SU-DHL-6 (cell line): ENCODE results near the gene CDH23.

Source experiments
- H2AFZ ChIP-seq: fragments of 200-600 bp; sonication (generic); 2 replicates; pipeline ENCODE4 v1.6.1; 2014; ENCODE audit warnings: low read depth, mild to moderate bottlenecking, moderate library complexity, mixed read lengths, antibody characterized with exemption, low read length; ENCODE audit not compliant: severe bottlenecking
- H3F3A ChIP-seq: fragments of 200-600 bp; shearing (Covaris generic); 2 replicates; pipeline ENCODE4 v1.6.0; 2016; ENCODE audit warnings: antibody characterized with exemption, mild to moderate bottlenecking; ENCODE audit not compliant: insufficient read depth
- H3K27ac ChIP-seq: fragments of 200-600 bp; sonication (generic); 2 replicates; pipeline ENCODE4 v1.5.1; 2016; ENCODE audit warnings: low read depth, mild to moderate bottlenecking, low read length, moderate library complexity, mixed read lengths
- H3K27me3 ChIP-seq: fragments of 200-600 bp; sonication (generic), shearing (Covaris generic); 2 replicates; pipeline ENCODE4 v1.6.0; 2014; ENCODE audit warnings: mild to moderate bottlenecking, low read length
- H3K36me3 ChIP-seq: fragments of 200-600 bp; sonication (generic); 2 replicates; pipeline ENCODE4 v1.6.1; 2014; ENCODE audit warnings: mild to moderate bottlenecking, low read length, mixed read lengths
- H3K4me2 ChIP-seq: fragments of 300-600, 200-600 bp; shearing (Covaris generic), sonication (generic); 2 replicates; pipeline ENCODE4 v1.6.0; 2014; ENCODE audit warnings: low read length, low read depth, mild to moderate bottlenecking; ENCODE audit not compliant: poor library complexity, severe bottlenecking
- H3K4me3 ChIP-seq: fragments of 200-600 bp; sonication (generic); 2 replicates; pipeline ENCODE4 v1.5.1; 2014; ENCODE audit warnings: antibody characterized with exemption, low read length, mild to moderate bottlenecking, mixed read lengths; ENCODE audit not compliant: insufficient read depth, poor library complexity, severe bottlenecking
- H3K79me2 ChIP-seq: fragments of 200-600 bp; sonication (generic); 2 replicates; pipeline ENCODE4 v1.6.1; 2014; ENCODE audit warnings: mild to moderate bottlenecking, low read length, moderate library complexity; ENCODE audit not compliant: insufficient read depth
- H3K9ac ChIP-seq: fragments of 200-600 bp; sonication (generic); 2 replicates; pipeline ENCODE4 v1.7.0; 2014; ENCODE audit warnings: mild to moderate bottlenecking, low read length
- H3K9me2 ChIP-seq: fragments of 200-600 bp; sonication (generic); replicated peaks from 2 replicates; pipeline ENCODE4 v1.6.1; 2014; ENCODE audit warnings: low read length; ENCODE audit not compliant: insufficient read depth
- H3K9me3 ChIP-seq: fragments of 200-600 bp; sonication (generic); 2 replicates; pipeline ENCODE4 v1.6.1; 2014; ENCODE audit warnings: low read length, mixed read lengths; ENCODE audit not compliant: insufficient read depth
- H4K20me1 ChIP-seq: fragments of 200-600 bp; sonication (generic); 2 replicates; pipeline ENCODE4 v1.6.1; 2014; ENCODE audit warnings: low read depth, mild to moderate bottlenecking, antibody characterized with exemption, low read length, moderate library complexity, mixed read lengths
- CTCF ChIP-seq: fragments of 200-600 bp; sonication (generic); IDR thresholded peaks from one replicate; pipeline ENCODE4 v1.5.1; 2017; ENCODE audit warnings: antibody characterized with exemption, mild to moderate bottlenecking, low read length, moderate library complexity; ENCODE audit not compliant: insufficient read depth, poor library complexity, severe bottlenecking
- EZH2phosphoT487 ChIP-seq: fragments of 200-600 bp; sonication (generic), shearing (Covaris generic); conservative IDR thresholded peaks from 2 replicates; pipeline ENCODE4 v1.6.1; 2018; ENCODE audit warnings: mild to moderate bottlenecking, antibody characterized with exemption, low read length, moderate library complexity, mixed read lengths

Gene CDH23

GRCh38 chr10:71433768-71434744, 37.3 kb downstream of the CDH23 start:
- H2AFZ ChIP-seq: no peak overlapping the region
- H3K9ac ChIP-seq: no peak overlapping the region
- no peaks in the 10 kb centered on the region for H3K79me2 ChIP-seq
- no peaks in the 10 kb centered on the region for H3K9me3 ChIP-seq
- no peaks in the 10 kb centered on the region for H4K20me1 ChIP-seq
- H3F3A ChIP-seq: no peaks in the 10 kb centered on the region
- no peaks in the 10 kb centered on the region for H3K27me3 ChIP-seq
- no peak overlapping the region for H3K27ac ChIP-seq
- H3K4me3 ChIP-seq: no peak overlapping the region
- no peak overlapping the region for H3K4me2 ChIP-seq
- H3K36me3 ChIP-seq: no peaks in the 10 kb centered on the region
- H3K9me2 ChIP-seq: no peaks in the 10 kb centered on the region
- TF ChIP-seq EZH2phosphoT487 (no peak), CTCF (no peak)

- Histone ChIP-seq H2AFZ (no peak overlapping the region), H3K79me2 (no peaks in the 10 kb centered on the region), H3K27ac (no peak overlapping the region), H3K9me3 (no peaks in the 10 kb centered on the region), H3K4me3 (no peak overlapping the region), H4K20me1 (no peaks in the 10 kb centered on the region), H3K9me2 (no peaks in the 10 kb centered on the region), H3K36me3 (no peaks in the 10 kb centered on the region), H3F3A (no peaks in the 10 kb centered on the region), H3K9ac (no peak overlapping the region), H3K4me2 (no peak overlapping the region), H3K27me3 (no peaks in the 10 kb centered on the region)
- TF ChIP-seq EZH2phosphoT487 (no peak), CTCF (no peak)
Observed at GRCh38 chr10:71434760-71435394, 38.2 kb downstream of the CDH23 start.

DNA sequence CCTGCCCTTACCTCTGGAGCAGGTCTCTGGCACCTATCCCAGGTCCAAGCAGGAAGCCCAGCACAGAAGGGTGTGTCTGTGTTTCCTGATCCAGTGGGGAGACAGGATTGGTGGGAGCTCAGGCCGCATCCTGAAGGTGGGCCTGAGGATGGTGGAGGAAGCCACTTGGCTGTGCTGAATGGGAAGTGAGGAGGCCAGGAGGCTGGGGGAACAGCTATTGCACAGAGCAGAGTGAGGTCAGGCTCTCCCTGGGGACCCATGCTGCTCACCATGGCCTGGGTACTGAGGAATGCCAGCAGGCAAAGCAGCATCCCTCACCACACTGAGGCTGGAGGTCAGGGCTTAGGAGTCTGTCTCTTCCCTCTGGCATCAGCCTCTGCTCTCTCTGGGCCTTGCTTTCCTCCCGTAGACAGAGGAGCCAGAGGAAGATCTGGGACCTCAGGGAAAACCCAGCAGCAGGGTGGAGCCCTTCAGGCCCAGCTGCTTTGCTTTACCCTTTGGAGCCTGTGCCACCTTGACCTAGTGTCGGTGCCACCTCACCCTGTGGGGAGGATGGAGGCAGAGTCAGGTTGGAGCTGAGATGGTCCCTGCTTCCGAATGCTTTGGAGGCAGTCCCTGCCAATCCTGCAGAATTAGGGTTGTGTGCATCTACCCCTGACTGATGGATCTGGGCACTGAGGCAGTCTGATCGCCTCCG, 39.0 kb downstream of the CDH23 start:
- no peak overlapping the region for H3K4me3 ChIP-seq
- no peaks in the 10 kb centered on the region for H3K27me3 ChIP-seq
- no peak overlapping the region for H3K9ac ChIP-seq
- TF ChIP-seq CTCF: no peak
- TF ChIP-seq EZH2phosphoT487: no peak
- no peaks in the 10 kb centered on the region for H3F3A ChIP-seq
- no peak overlapping the region for H3K27ac ChIP-seq
- H3K36me3 ChIP-seq: no peaks in the 10 kb centered on the region
- H3K9me2 ChIP-seq: no peaks in the 10 kb centered on the region
- no peaks in the 10 kb centered on the region for H3K9me3 ChIP-seq
- H4K20me1 ChIP-seq: no peaks in the 10 kb centered on the region
- no peaks in the 10 kb centered on the region for H3K79me2 ChIP-seq
- H3K4me2 ChIP-seq: no peak overlapping the region
- no peak overlapping the region for H2AFZ ChIP-seq
